Prostate gland (tissue), 2 donors: ENCODE data around the gene C1S.

ENCODE experiments used
- POLR2A ChIP-seq: fragments of 450-650 bp; IDR thresholded peaks from one replicate; pipeline ENCODE4 v1.6.1; 2016; ENCODE audit warnings: antibody characterized with exemption, mild to moderate bottlenecking
- POLR2AphosphoS5 ChIP-seq: sonication (generic); formaldehyde crosslinking; IDR thresholded peaks from one replicate; pipeline ENCODE4 v1.6.1; 2017; ENCODE audit warnings: antibody characterized with exemption
- TF ChIP-seq, protein P1 (sequence below), 4 experiments: fragments of 200-600 bp in 2 of 4; fragments of 450-650 bp in 2 of 4; sonication (generic) in 2 of 4; IDR thresholded peaks; 1 replicate in 3 of 4; 2 replicates in 1 of 4; pipeline ENCODE4 v1.5.1; 2016 to 2019; ENCODE audit warnings: antibody characterized with exemption in 4 of 4, mild to moderate bottlenecking in 2 of 4, moderate library complexity in 2 of 4

DNA sequence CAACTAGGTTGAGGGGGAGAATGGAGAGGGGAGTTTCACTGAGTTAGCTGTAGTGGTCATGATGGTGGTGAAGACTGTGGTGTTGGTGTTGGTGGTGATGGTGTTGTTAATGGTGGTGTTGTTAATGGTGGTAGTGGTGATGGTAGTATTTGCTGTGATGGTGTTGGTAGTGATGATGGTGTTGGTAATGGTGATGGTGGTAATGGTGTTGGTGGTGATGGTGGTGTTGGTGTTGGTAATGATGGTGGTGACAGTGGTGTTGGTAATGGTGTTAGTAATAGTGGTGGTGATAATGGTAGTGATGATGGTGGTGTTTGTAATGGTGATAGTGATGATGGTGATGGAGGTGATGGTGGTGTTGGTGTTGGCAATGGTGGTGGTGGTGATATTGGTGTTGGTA is 22.6 kb downstream of the C1S start:
- TF ChIP-seq, protein P1, sequence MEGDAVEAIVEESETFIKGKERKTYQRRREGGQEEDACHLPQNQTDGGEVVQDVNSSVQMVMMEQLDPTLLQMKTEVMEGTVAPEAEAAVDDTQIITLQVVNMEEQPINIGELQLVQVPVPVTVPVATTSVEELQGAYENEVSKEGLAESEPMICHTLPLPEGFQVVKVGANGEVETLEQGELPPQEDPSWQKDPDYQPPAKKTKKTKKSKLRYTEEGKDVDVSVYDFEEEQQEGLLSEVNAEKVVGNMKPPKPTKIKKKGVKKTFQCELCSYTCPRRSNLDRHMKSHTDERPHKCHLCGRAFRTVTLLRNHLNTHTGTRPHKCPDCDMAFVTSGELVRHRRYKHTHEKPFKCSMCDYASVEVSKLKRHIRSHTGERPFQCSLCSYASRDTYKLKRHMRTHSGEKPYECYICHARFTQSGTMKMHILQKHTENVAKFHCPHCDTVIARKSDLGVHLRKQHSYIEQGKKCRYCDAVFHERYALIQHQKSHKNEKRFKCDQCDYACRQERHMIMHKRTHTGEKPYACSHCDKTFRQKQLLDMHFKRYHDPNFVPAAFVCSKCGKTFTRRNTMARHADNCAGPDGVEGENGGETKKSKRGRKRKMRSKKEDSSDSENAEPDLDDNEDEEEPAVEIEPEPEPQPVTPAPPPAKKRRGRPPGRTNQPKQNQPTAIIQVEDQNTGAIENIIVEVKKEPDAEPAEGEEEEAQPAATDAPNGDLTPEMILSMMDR (IDR thresholded peaks at IDR 0.05), result no peak
- TF ChIP-seq POLR2AphosphoS5, result no peak
- no peak for TF ChIP-seq POLR2A
